Astrocyte (in vitro differentiated cells and primary cell): ENCODE measurements around the gene SLC38A11. TPM values are rescaled to one million over a fixed set of nuclear protein-coding genes. Genes with fewer than 3 reads are reported as not detected.
"Not testable (repeated sequence)": the region's sequence is repeated elsewhere in the genome, so short reads cannot be mapped to it uniquely, and the experiment has no call there.

Experiments used
- DNase-seq: peaks from one replicate; pipeline ENCODE4 v3.0.0-alpha.2; 2010; ENCODE audit warnings: low read depth
- FAIRE-seq: peaks from 2 replicates; lab custom pipeline; 2011; peaks lifted over from hg19 to GRCh38; lab: Jason Lieb, UNC
- H2AFZ ChIP-seq: 2 replicates; pipeline ENCODE4 v1.6.0; 2012; ENCODE audit warnings: low read depth, low read length, inconsistent platforms
- H3K27ac ChIP-seq: 2 replicates; pipeline ENCODE4 v1.5.1; 2011; ENCODE audit warnings: low read depth, low read length, inconsistent platforms
- H3K27me3 ChIP-seq: 2 replicates; pipeline ENCODE4 v1.6.0; 2011; ENCODE audit warnings: low read length, inconsistent platforms; ENCODE audit not compliant: insufficient read depth
- H3K36me3 ChIP-seq: 2 replicates; pipeline ENCODE4 v1.5.1; 2011; ENCODE audit warnings: low read length, inconsistent platforms; ENCODE audit not compliant: insufficient read depth
- H3K4me1 ChIP-seq: 2 replicates; pipeline ENCODE4 v1.5.1; 2011; ENCODE audit warnings: low read length, inconsistent platforms; ENCODE audit not compliant: insufficient read depth
- H3K4me2 ChIP-seq: 2 replicates; pipeline ENCODE4 v1.6.0; 2012; ENCODE audit warnings: low read length, inconsistent platforms
- H3K4me3 ChIP-seq: 2 replicates; pipeline ENCODE4 v1.5.1; 2011; ENCODE audit warnings: low read depth, mild to moderate bottlenecking, low read length, inconsistent platforms; ENCODE audit not compliant: insufficient read depth
- H3K79me2 ChIP-seq: 2 replicates; pipeline ENCODE4 v1.6.0; 2012; ENCODE audit warnings: mild to moderate bottlenecking, low read length, inconsistent platforms; ENCODE audit not compliant: insufficient read depth
- H3K9ac ChIP-seq: 2 replicates; pipeline ENCODE4 v1.6.0; 2012; ENCODE audit warnings: mild to moderate bottlenecking, low read length, inconsistent platforms
- H3K9me3 ChIP-seq: 2 replicates; pipeline ENCODE4 v1.5.1; 2012; ENCODE audit warnings: low read depth, mild to moderate bottlenecking, low read length, inconsistent platforms; ENCODE audit not compliant: insufficient read depth
- H4K20me1 ChIP-seq: 2 replicates; pipeline ENCODE4 v1.6.0; 2012; ENCODE audit warnings: low read length, inconsistent platforms; ENCODE audit not compliant: insufficient read depth
- H3K27ac Mint-ChIP-seq: one replicate; pipeline ENCODE4 v1.8.0; 2021; ENCODE audit warnings: mild to moderate bottlenecking, mixed read lengths; ENCODE audit not compliant: unreplicated experiment
- H3K27me3 Mint-ChIP-seq: one replicate; pipeline ENCODE4 v1.8.0; 2021; ENCODE audit warnings: low read depth, mixed read lengths; ENCODE audit not compliant: unreplicated experiment
- H3K36me3 Mint-ChIP-seq: one replicate; pipeline ENCODE4 v1.8.0; 2021; ENCODE audit warnings: low read depth, mixed read lengths; ENCODE audit not compliant: unreplicated experiment
- H3K4me1 Mint-ChIP-seq: one replicate; pipeline ENCODE4 v1.8.0; 2021; ENCODE audit warnings: low read depth, mixed read lengths; ENCODE audit not compliant: unreplicated experiment
- H3K4me3 Mint-ChIP-seq: one replicate; pipeline ENCODE4 v1.8.0; 2021; ENCODE audit warnings: mild to moderate bottlenecking, moderate library complexity, mixed read lengths; ENCODE audit not compliant: unreplicated experiment
- H3K9me3 Mint-ChIP-seq: one replicate; pipeline ENCODE4 v1.8.0; 2021; ENCODE audit warnings: mild to moderate bottlenecking, mixed read lengths; ENCODE audit not compliant: unreplicated experiment
- EZH2 ChIP-seq: IDR thresholded peaks from 2 replicates; pipeline ENCODE4 v1.6.1; 2012; ENCODE audit warnings: mild to moderate bottlenecking, low read length, inconsistent platforms; ENCODE audit not compliant: insufficient read depth
- total RNA-seq: library from RNA; stranded (reverse); gene quantifications from 2 replicates; pipeline ENCODE4 v1.2.1, GENCODE V29; 2021
- TF ChIP-seq, protein P1 (sequence below): IDR thresholded peaks from 2 replicates; pipeline ENCODE4 v1.5.1; 2011; ENCODE audit warnings: low read depth, mild to moderate bottlenecking, inconsistent platforms, low read length, moderate library complexity; ENCODE audit not compliant: insufficient read depth

The SLC38A11 gene
- total RNA-seq, 1 donor from 2014 or later, result not detected

DNA sequence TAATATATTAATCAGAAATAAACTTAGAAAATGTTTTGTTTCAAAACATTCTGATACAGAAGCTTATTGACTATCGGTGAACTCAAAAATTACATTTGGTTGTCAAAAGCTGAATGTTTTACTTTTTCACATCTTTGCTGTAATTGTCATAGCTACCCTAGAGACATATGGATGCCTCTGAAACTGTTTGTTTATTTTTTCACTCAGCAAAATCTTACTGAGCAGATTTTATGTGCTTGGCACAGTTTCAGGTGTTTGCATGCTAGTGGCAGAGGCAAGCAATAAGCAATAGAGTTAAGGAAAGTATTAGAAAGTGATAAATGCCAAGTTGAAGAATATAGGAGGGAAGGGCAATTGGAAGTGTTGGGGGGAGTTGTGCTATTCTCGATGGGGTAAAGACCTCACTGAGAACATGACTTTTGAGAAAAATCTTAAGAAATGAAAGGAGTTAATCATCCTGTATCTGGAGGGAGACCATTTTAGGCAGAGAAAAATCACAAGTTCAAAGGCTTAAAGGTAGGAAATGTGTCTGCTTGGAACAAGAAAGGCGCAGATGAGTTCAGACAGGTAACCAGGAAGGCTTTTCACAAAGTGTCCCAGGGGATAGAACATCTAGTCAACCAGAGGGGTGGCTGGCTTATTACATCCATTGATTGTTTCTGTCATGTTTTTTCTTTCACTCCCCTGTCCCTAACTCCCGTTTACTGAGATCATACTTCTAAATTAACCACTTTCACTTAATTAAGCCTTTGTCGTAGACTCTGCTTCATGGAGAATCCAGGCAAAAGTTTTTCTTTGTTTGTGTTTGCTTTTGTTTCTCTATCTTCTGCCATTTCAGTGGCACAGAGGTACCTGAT is 86.5 kb downstream of the SLC38A11 start:
- Histone ChIP-seq H3K79me2 (no peaks in the 10 kb centered on the region), H3K4me3 (no peak overlapping the region), H3K27me3 (no peaks in the 10 kb centered on the region), H3K27ac (no peak overlapping the region), H4K20me1 (no peaks in the 10 kb centered on the region), H3K9ac (no peak overlapping the region), H3K9me3 (no peaks in the 10 kb centered on the region), H3K4me2 (no peak overlapping the region), H3K36me3 (no peaks in the 10 kb centered on the region), H2AFZ (no peak overlapping the region), H3K4me1 (no peaks in the 10 kb centered on the region)
- FAIRE-seq, result no peak
- H3K27me3 Mint-ChIP-seq, result no peaks in the 10 kb centered on the region
- H3K4me1 Mint-ChIP-seq, result no peaks in the 10 kb centered on the region
- peaks cover 1% of the 10 kb centered on the region for H3K9me3 Mint-ChIP-seq
- H3K4me3 Mint-ChIP-seq, result no peak overlapping the region
- TF ChIP-seq, protein P1, sequence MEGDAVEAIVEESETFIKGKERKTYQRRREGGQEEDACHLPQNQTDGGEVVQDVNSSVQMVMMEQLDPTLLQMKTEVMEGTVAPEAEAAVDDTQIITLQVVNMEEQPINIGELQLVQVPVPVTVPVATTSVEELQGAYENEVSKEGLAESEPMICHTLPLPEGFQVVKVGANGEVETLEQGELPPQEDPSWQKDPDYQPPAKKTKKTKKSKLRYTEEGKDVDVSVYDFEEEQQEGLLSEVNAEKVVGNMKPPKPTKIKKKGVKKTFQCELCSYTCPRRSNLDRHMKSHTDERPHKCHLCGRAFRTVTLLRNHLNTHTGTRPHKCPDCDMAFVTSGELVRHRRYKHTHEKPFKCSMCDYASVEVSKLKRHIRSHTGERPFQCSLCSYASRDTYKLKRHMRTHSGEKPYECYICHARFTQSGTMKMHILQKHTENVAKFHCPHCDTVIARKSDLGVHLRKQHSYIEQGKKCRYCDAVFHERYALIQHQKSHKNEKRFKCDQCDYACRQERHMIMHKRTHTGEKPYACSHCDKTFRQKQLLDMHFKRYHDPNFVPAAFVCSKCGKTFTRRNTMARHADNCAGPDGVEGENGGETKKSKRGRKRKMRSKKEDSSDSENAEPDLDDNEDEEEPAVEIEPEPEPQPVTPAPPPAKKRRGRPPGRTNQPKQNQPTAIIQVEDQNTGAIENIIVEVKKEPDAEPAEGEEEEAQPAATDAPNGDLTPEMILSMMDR, result no peak
- no peak for TF ChIP-seq EZH2
- DNase-seq, result no peak
- H3K27ac Mint-ChIP-seq, result no peak overlapping the region
- no peaks in the 10 kb centered on the region for H3K36me3 Mint-ChIP-seq

DNA sequence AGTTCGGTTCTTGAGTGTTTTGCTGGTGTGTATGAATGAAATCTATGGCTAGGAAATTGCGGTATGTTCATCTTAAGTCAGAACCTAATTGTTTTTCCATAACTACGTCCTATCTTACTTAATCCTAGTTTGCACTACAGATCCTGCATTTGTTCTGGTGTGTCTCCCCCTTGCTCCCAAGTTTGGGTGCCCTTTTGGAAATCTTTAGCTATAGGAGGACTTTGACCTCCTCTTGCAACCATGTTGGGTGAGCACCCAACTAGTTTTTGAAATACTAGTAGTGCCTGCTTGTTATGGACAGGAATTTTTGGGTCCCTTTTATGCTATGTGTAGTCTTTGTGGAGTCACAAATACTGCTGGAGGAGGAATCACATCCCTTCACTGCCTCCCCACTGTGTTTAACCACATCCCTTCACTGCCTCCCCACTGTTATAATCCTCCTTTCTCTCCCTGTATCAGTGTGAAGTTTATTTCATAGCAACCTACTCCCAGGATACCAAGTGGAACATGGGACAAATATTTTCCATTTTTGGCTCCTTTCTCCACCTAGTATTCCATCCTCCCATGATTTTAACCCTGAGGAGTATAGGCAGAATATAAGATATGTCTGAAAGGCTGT is 87.4 kb downstream of the SLC38A11 start:
- Histone ChIP-seq H3K36me3 (no peaks in the 10 kb centered on the region), H3K4me3 (no peak overlapping the region), H2AFZ (no peak overlapping the region), H3K9me3 (no peaks in the 10 kb centered on the region), H3K4me1 (no peaks in the 10 kb centered on the region), H4K20me1 (no peaks in the 10 kb centered on the region), H3K27ac (no peak overlapping the region), H3K27me3 (no peaks in the 10 kb centered on the region), H3K79me2 (no peaks in the 10 kb centered on the region), H3K9ac (no peak overlapping the region), H3K4me2 (no peak overlapping the region)
- no peak overlapping the region for H3K4me3 Mint-ChIP-seq
- H3K36me3 Mint-ChIP-seq, result no peaks in the 10 kb centered on the region
- FAIRE-seq (no peak), DNase-seq (no peak)
- H3K4me1 Mint-ChIP-seq, result no peaks in the 10 kb centered on the region
- H3K27me3 Mint-ChIP-seq, result no peaks in the 10 kb centered on the region
- TF ChIP-seq EZH2, result no peak
- TF ChIP-seq, protein P1, result no peak
- no peak overlapping the region for H3K27ac Mint-ChIP-seq
- peaks cover 1% of the 10 kb centered on the region for H3K9me3 Mint-ChIP-seq

DNA sequence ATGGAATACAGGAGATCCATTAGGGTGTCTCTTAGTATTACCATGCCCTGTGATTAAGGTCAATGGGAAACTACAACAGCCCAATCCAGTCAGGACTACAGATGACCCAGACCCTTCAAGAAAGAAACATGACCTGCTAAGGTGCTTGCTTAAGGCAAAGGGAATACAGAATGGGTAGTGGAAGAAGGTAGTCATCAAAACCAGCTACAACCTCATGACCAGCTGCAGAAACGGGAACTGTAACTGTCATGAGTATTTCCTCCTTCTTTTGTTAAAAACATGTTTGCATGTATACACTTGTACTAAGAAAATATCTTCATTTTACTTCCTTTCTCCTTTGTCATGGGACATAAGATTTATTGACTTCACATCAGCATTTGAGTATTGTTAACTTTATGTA is 88.9 kb downstream of the SLC38A11 start:
- FAIRE-seq, H4K20me1 ChIP-seq, H3K4me3 Mint-ChIP-seq, H3K27ac ChIP-seq, H3K4me3 ChIP-seq, H3K4me1 Mint-ChIP-seq, H3K9me3 Mint-ChIP-seq, DNase-seq, H3K36me3 ChIP-seq, H3K9ac ChIP-seq, H3K4me1 ChIP-seq, H3K27me3 ChIP-seq, H3K79me2 ChIP-seq, H3K9me3 ChIP-seq, H3K27me3 Mint-ChIP-seq, H3K36me3 Mint-ChIP-seq, H3K4me2 ChIP-seq, H3K27ac Mint-ChIP-seq, H2AFZ ChIP-seq: not testable (repeated sequence)
